GM12872 (cell line): ENCODE data around the gene PODXL2.

Source experiments
- TF ChIP-seq, protein P1 (sequence below): IDR thresholded peaks from 3 replicates; pipeline ENCODE4 v1.5.1; 2011; ENCODE audit warnings: low read depth, mild to moderate bottlenecking, low read length, moderate library complexity; ENCODE audit not compliant: insufficient read depth

Gene PODXL2

DNA sequence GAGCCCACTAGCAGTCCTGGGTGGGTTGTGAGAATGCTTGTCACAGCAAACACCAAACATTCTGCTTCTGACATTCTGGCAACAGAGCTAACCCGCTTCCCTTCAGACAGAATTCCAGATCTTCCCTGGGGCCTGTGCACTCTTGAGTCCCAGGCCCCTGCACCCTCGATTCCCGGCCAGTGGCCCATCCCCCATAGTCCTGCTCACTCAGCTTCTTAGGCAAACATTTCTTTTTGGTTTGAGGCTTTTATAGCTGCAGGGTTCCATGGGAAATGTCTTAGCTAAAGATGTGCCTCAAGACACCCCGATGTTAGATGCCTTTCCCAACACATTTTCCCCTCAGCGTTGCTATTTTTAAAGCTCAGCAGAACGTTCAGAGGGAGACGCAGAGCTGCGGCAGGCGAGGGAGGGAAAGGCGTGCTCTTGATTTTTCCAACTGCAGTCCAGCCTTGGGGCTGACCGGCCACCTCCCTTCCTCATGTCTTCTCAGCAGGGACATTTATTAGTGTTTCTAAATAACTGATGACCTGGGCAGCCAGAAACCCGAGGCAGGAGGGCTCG lies 78.9 kb downstream of the PODXL2 start:
- TF ChIP-seq, protein P1, sequence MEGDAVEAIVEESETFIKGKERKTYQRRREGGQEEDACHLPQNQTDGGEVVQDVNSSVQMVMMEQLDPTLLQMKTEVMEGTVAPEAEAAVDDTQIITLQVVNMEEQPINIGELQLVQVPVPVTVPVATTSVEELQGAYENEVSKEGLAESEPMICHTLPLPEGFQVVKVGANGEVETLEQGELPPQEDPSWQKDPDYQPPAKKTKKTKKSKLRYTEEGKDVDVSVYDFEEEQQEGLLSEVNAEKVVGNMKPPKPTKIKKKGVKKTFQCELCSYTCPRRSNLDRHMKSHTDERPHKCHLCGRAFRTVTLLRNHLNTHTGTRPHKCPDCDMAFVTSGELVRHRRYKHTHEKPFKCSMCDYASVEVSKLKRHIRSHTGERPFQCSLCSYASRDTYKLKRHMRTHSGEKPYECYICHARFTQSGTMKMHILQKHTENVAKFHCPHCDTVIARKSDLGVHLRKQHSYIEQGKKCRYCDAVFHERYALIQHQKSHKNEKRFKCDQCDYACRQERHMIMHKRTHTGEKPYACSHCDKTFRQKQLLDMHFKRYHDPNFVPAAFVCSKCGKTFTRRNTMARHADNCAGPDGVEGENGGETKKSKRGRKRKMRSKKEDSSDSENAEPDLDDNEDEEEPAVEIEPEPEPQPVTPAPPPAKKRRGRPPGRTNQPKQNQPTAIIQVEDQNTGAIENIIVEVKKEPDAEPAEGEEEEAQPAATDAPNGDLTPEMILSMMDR, result no peak

DNA sequence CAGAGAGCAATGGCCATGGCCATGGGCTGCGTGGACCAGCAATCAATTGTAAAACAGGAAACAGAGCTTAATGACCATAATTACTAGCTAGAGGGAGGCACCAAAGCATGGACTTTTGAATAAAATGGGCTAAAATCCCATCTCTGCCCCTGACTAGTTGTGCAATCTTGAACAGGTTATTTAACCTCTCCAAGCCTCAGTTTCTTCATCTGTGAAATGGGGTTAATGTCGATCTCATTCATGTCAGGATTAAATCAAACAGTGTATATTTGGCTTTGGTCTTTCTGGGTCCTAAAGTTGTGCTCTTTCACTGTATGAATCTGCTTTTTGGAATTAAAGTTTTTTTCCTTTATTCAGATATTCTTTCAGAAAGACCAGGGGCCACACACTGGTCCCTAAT lies 79.9 kb downstream of the PODXL2 start:
- TF ChIP-seq, protein P1, result no peak

DNA sequence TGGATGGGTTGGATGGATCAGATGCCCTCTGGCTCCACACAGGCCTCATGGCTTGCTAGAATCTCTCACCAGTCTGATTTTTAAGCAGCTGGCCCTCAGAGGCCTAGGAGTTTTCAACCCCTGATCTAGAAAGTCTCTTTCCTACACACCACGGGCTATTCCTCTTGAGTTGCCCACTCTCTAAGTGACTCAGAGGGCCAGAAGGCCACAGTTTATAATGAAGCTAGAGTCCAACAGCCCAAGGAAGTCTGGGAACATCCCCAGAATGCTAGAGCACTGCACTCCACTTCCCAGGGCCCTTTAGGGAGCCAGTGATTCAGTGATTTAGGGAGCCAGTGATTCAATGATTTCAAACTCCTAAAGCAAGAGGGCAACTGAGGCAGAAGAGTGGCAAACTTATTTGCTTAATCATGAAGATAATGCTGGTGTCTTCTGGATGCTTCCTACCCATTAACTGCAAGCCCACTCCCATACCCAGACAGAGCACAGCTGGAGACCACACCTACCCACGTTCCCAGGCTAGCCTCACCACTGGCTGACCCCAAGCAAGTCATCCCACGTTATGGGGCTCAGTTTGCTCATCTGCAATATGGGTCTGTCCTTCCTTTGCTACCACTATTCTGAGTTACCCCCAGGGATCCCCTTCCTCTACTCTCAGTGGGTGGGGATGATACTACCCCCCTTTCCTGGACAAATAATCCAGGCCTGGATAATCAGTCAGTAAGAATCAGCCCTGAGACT lies 80.5 kb downstream of the PODXL2 start:
- TF ChIP-seq, protein P1, result no peak

DNA sequence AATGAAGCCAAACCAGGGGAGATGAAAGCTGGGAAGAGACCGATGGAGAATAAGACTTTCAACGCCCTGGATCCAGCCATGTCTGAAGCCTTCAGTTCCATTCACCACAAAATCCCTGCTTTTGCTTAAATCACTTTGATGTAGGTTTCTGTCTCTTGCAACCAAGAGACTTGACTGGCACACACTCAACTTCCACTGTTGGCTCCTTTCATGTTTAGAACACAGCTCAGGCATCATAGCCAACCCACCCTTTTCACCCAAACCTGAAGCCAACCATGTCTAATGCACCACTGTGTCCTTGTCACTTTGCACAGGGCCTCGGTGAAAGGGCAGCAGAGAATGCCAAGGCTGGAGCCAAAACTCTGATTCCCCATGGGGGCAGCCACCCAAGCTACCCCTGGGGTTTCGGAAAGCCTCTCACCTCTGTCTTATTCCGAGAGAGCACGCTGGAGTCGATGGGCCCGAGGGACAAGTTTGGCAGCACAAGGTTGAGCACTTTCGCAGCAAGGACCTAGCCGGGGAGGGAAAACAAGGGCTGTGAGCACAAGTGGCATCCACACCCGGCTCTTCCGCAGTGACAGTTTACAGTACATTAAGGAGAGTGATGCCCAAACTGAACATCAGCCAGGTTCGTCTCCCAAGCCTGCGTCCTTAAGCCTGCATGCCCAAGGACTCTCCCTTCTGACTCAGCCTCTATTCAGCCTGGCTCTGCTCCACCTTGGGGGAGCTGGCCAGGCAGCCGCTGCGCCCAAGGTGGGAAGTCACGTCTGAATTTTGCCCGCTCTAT lies 81.4 kb downstream of the PODXL2 start:
- TF ChIP-seq, protein P1, result no peak

DNA sequence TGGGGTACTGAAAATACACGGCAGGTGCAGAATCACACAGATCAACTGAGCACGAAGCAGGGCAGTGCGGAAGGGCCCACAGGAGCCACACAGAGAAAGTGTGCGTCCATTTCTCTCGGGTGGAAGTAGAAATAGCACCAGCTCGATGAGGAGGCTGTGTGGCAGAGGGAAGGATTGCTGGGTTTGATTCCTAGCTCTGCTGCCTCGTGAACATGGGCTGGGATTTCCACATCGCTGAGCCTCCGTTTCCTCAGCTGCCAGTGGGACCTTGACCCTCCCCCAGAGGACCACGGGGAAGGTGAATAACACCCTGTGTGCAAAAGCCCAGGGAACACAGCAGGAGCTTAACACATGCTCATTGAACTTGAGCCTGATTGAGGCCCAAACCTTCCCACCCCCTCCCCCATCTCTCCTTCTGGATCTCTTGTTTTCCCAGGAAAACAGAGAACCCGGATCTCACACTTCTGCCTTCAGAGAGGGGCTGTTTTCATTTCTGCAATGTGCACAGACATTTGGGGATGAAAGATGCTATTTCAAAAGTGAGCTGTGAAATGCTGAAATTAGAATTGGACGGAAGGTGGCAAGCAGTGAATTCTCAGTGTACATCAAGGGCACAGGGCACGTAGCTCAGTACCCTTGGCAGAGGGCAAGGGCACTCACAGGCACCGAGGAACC lies 82.2 kb downstream of the PODXL2 start:
- TF ChIP-seq, protein P1, result no peak

DNA sequence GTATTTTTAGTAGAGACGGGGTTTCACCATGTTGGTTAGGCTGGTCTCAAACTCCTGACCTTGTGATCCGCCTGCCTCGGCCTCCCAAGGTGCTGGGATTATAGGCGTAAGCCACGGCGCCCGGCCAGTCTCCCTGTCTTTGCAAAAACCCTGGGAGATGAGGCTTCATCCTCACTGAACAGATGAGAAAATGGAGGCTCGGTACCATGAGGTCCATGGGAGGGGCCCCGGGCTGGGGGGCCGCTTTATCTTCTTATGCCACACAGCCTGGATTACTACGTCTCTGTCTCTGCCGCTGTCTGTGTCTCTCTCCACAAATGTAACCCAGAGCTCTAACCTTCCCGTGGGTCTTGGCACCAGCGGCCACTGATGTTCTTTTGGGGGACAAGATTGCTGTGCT lies 82.9 kb downstream of the PODXL2 start:
- TF ChIP-seq, protein P1, result no peak

DNA sequence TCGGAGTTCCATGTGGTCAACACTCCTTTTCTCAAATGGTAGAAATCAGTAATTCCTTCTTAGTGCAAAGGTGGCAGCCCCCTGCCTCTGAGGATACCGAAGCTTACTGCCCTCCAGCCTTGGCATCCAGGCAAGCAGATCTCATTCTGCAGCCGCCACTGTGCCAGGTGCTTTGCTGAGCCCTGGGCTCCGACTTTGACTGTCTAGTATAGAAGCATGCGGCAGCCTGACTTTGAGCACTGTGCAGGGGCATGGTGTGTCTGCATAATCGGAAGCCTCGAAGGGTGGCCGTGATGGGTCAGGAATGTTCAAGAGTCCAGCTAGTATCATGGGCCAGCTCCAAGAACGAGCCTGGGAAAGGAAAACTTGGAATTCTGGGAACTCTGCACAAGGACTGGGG lies 83.5 kb downstream of the PODXL2 start:
- TF ChIP-seq, protein P1, result no peak
